Large intestine (tissue), 3 donors: ENCODE results near the gene SMTNL2. TPM values are rescaled to one million over a fixed set of nuclear protein-coding genes. Genes with fewer than 3 reads are reported as not detected.

Source experiments
- DNase-seq, 2 donors: peaks; one replicate each; pipeline versions ENCODE4 v3.0.0 to v3.0.0-alpha.2; 2013
- H3K27ac ChIP-seq: one replicate; pipeline ENCODE4 v1.5.1; 2013; ENCODE audit warnings: low read length
- H3K27me3 ChIP-seq: 2 replicates; pipeline ENCODE4 v1.6.1; 2013; ENCODE audit warnings: low read length; ENCODE audit not compliant: control insufficient read depth, insufficient read depth
- H3K36me3 ChIP-seq: 2 replicates; pipeline ENCODE4 v1.6.1; 2013; ENCODE audit warnings: low read length; ENCODE audit not compliant: control insufficient read depth, insufficient read depth
- H3K4me1 ChIP-seq: one replicate; pipeline ENCODE4 v1.6.1; 2013; ENCODE audit warnings: low read length; ENCODE audit not compliant: control insufficient read depth, insufficient read depth
- H3K4me3 ChIP-seq: one replicate; pipeline ENCODE4 v1.5.1; 2013; ENCODE audit warnings: low read length
- H3K9me3 ChIP-seq: one replicate; pipeline ENCODE4 v1.6.1; 2013; ENCODE audit warnings: mild to moderate bottlenecking, low read depth, low read length, moderate library complexity; ENCODE audit not compliant: control insufficient read depth
- WGBS: methylation state at CpG from one replicate; pipeline ENCODE4 v1.1.5; 2013; ENCODE audit warnings: low lambda C conversion rate; ENCODE audit not compliant: insufficient coverage; 5-methylcytosine and 5-hydroxymethylcytosine counted together
- polyA plus RNA-seq: library from polyadenylated mRNA; unstranded; fragments of 120-200 nt; gene quantifications from one replicate; pipeline ENCODE4 v1.2.1, GENCODE V29; 2013

The SMTNL2 gene
- polyA plus RNA-seq, 1 donor, result 10.1 TPM

GRCh38 chr17:4560837-4561256 lies 23.5 kb upstream of the SMTNL2 start:
- no peak for DNase-seq

DNA sequence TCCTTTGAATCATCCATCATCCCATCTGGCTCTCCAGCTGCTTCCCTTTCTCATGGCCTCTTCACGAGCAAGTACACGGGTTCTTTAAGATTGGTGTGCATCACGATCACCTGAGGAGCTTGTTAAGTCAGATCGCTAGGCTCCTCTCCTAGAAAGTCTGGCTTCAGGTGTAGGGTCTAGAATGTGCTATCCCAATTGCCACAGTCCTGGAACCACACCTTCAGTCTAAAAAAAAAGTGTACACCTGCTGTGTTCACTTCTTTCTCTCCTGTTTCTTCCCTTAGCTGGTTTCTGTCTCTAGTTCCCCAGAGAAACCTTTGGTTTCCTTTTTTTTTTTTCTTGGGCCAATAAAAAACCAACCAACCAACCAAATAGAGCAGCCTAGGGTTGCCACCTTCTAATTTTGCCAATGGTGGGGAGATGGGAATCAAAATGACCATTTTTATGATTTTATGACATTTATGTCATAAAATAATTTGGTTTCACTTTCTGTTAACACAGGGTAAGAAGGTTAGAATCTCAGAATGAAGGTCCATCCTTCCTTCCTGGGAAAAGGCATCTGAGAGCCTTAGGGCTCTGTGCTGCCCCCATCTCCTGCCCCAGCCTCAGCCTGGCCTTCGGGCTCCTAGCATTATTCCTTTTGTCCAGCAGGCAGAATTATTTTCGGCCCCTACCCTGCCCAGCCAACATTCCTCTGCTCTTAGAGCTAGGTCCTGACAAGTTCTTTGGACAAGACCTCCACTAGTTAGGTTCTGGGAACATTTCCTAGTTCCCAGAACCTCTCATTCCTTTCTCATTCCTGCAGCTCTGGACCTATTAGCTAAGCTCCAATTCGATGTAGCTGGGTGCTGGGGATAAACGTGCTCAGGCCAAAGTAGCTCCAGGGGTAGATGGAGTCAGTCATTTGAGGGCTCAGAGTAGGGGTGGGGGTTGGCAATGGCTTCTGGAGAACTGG lies 22.0 kb upstream of the SMTNL2 start:
- Histone ChIP-seq H3K36me3 (no peaks in the 10 kb centered on the region), H3K4me1 (peaks cover 39% of the 10 kb centered on the region), H3K9me3 (no peaks in the 10 kb centered on the region), H3K27me3 (no peaks in the 10 kb centered on the region), H3K27ac (peak overlapping the region; percentile 55), H3K4me3 (no peak overlapping the region)
- DNase-seq, result peak; percentile 59 to 85
- 20% methylated on average over 1 of the region's 8 CpGs for WGBS

More at GRCh38 chr17:4560837-4561256, 23.5 kb upstream of the SMTNL2 start:
- no peaks in the 10 kb centered on the region for H3K36me3 ChIP-seq
- no peak overlapping the region for H3K4me3 ChIP-seq
- no peaks in the 10 kb centered on the region for H3K27me3 ChIP-seq
- peak overlapping the region; percentile 47 for H3K27ac ChIP-seq
- peaks cover 39% of the 10 kb centered on the region for H3K4me1 ChIP-seq
- no CpG with 5 or more reads among the region's 11 CpGs for WGBS
- H3K9me3 ChIP-seq, result no peaks in the 10 kb centered on the region

- peak overlapping the region; percentile 18 for H3K27ac ChIP-seq
- peak; percentile 92 for DNase-seq
- WGBS, result 7% methylated on average over 3 of the region's 16 CpGs
- no peaks in the 10 kb centered on the region for H3K9me3 ChIP-seq
- no peaks in the 10 kb centered on the region for H3K27me3 ChIP-seq
- no peak overlapping the region for H3K4me3 ChIP-seq
- peaks cover 30% of the 10 kb centered on the region for H3K4me1 ChIP-seq
- H3K36me3 ChIP-seq, result no peaks in the 10 kb centered on the region
Observed at GRCh38 chr17:4565209-4566141, 18.9 kb upstream of the SMTNL2 start.

DNA sequence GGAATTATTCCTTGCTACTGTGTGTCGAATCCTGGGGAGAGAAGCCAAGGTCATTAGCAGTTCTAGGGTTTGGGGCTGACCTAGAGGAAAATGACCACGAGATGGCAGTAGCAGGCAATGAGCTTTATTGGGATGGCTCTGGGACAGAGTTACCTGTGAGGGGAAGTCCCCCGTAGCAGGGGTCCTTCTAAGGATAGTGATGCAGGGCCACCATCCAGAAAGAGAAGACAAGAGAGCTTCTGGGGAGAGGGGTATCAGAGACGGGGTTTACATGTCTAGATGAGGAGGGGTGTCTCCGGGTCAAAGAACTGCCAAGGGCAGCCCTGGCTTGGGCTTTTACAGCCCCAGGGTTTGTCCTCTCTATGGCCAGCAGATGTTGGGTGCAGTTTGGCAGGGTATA lies 17.5 kb upstream of the SMTNL2 start:
- Histone ChIP-seq H3K4me3 (no peak overlapping the region), H3K4me1 (peaks cover 18% of the 10 kb centered on the region), H3K27ac (no peak overlapping the region), H3K9me3 (no peaks in the 10 kb centered on the region), H3K27me3 (no peaks in the 10 kb centered on the region), H3K36me3 (no peaks in the 10 kb centered on the region)
- DNase-seq, result peak; percentile 58 to 63
- WGBS, result no CpG with 5 or more reads among the region's 5 CpGs

DNA sequence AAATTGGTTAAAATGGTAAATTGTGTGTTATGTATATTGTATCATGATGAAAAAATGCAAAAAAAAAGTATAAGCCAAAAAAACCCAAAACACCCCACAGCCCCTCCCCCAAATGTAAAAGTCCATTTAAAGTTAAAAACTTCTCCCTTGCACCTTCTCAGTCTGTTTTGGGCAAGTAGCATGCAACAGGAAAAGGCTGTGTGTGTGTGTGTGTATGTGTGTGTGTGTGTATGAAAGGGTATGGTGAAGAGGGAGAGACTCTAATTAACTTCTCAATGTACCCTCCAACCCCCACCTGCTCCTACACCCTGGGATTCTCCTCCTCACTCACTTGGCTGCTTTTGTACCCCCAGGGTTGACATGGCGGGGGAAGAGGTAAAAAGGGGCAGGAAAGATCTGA lies 14.7 kb upstream of the SMTNL2 start:
- no peaks in the 10 kb centered on the region for H3K9me3 ChIP-seq
- H3K27me3 ChIP-seq, result no peaks in the 10 kb centered on the region
- no peak for DNase-seq
- H3K4me3 ChIP-seq, result no peak overlapping the region
- WGBS, result no CpG with 5 or more reads among the region's 1 CpG
- H3K36me3 ChIP-seq, result no peaks in the 10 kb centered on the region
- peaks cover 7% of the 10 kb centered on the region for H3K4me1 ChIP-seq
- no peak overlapping the region for H3K27ac ChIP-seq

DNA sequence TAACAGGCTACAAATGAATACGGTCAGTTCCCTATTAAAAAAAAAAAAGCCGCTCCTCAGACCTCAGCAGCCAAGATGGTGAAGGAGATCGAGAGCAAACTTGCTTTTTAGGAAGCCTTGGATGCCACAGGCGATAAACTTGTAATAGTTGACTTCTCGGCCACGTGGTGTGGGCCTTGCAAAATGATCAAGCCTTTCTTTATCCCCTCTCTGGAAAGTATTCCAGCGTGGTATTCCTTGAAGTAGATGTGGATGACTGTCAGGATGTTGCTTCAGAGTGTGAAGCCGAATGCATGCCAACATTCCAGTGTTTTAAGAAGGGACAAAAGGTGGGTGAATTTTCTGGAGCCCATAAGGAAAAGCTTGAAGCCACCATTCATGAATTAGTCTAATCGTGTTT lies 12.2 kb upstream of the SMTNL2 start:
- no peak for DNase-seq
- H3K4me3 ChIP-seq, result no peak overlapping the region
- H3K27me3 ChIP-seq, result no peaks in the 10 kb centered on the region
- no peak overlapping the region for H3K27ac ChIP-seq
- no peaks in the 10 kb centered on the region for H3K36me3 ChIP-seq
- WGBS, result no CpG with 5 or more reads among the region's 9 CpGs
- no peaks in the 10 kb centered on the region for H3K9me3 ChIP-seq
- H3K4me1 ChIP-seq, result peaks cover 14% of the 10 kb centered on the region

GRCh38 chr17:4573115-4573514 lies 11.2 kb upstream of the SMTNL2 start:
- H3K36me3 ChIP-seq, result no peaks in the 10 kb centered on the region
- no peaks in the 10 kb centered on the region for H3K9me3 ChIP-seq
- no peak overlapping the region for H3K4me3 ChIP-seq
- no peak for DNase-seq
- no peak overlapping the region for H3K27ac ChIP-seq
- 83% methylated on average over 1 of the region's 4 CpGs for WGBS
- H3K4me1 ChIP-seq, result peaks cover 18% of the 10 kb centered on the region
- H3K27me3 ChIP-seq, result no peaks in the 10 kb centered on the region

- Histone ChIP-seq H3K27me3 (no peaks in the 10 kb centered on the region), H3K4me1 (peaks cover 15% of the 10 kb centered on the region), H3K9me3 (no peaks in the 10 kb centered on the region), H3K36me3 (no peaks in the 10 kb centered on the region), H3K4me3 (no peak overlapping the region), H3K27ac (no peak overlapping the region)
- no peak for DNase-seq
- WGBS, result no CpG with 5 or more reads among the region's 7 CpGs
Observed at GRCh38 chr17:4573669-4574068, 10.7 kb upstream of the SMTNL2 start.

DNA sequence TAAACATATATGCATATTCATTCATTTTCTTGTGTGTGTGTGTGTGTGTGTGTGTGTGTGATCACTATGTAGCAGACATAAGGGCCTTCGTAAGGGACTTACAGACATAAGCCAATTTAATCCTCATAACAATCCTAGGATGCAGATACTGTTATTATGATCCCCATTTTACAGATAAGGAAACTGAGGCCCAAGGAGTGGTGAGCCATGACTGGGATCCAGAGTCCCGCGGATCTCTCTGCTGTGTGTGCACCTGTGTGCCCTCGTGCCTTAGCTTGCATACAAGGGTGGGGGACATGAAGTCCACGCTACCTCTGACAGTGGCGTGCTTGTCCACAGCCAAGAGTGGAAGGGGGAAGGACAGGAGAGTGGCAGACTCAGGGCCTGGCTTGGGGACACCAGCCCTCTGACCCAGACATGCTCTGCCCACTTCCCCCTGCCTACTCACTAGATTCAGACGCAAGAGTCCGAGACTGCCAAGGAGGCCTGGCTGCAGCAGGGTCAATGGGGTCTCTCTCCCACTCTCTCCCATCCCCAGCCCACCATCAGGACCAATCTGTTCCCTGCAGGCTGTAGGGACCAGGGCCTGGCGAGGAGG lies 9.8 kb upstream of the SMTNL2 start:
- no peaks in the 10 kb centered on the region for H3K36me3 ChIP-seq
- DNase-seq, result no peak
- WGBS, result 100% methylated on average over 1 of the region's 9 CpGs
- no peaks in the 10 kb centered on the region for H3K9me3 ChIP-seq
- H3K27me3 ChIP-seq, result no peaks in the 10 kb centered on the region
- peaks cover 13% of the 10 kb centered on the region for H3K4me1 ChIP-seq
- H3K27ac ChIP-seq, result no peak overlapping the region
- H3K4me3 ChIP-seq, result no peak overlapping the region

DNA sequence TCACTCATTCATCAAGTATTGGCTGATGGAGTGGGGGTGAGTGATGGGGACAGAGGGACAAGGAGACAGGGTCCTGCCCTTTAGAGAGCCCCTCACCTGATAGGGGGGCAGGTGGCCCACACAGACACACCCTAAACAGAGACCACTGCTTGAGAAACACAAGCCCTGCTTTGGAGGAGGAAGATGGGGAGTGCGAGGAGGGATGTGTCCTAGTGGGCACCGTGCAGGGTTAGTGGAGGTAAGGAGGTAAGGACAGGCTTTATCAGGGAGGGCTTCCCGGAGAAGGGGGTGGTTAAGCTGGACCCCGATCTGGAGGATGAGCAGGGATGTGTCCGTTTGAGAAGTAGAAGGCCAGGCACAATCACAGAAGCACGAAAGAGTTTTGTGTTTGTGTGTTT lies 8.2 kb upstream of the SMTNL2 start:
- Histone ChIP-seq H3K4me1 (peaks cover 13% of the 10 kb centered on the region), H3K27me3 (no peaks in the 10 kb centered on the region), H3K36me3 (no peaks in the 10 kb centered on the region), H3K9me3 (no peaks in the 10 kb centered on the region), H3K4me3 (no peak overlapping the region), H3K27ac (no peak overlapping the region)
- no peak for DNase-seq
- no CpG with 5 or more reads among the region's 6 CpGs for WGBS
